Measurements from ENCODE around the gene COG2.
A peak's percentile ranks its signal among the peaks of the same experiment; 100 is the strongest.
"Not testable (repeated sequence)": the region's sequence is repeated elsewhere in the genome, so short reads cannot be mapped to it uniquely, and the experiment has no call there.

COG2 gene

GRCh38 chr1:230713915-230714764 is 71.9 kb downstream of the COG2 start, which contains the start of gene AGT:
Gene AGT, minus strand, starts transcription at chr1:230714122. Its CDS starts 3,299 bp downstream, at chr1:230710823.
- peak; percentile 83 for DNase-seq (ENCODE audit: low spot score)

- DNase-seq (ENCODE audit: low spot score): no peak
Measured at GRCh38 chr1:230715510-230715909, 73.2 kb downstream of the COG2 start.

DNA sequence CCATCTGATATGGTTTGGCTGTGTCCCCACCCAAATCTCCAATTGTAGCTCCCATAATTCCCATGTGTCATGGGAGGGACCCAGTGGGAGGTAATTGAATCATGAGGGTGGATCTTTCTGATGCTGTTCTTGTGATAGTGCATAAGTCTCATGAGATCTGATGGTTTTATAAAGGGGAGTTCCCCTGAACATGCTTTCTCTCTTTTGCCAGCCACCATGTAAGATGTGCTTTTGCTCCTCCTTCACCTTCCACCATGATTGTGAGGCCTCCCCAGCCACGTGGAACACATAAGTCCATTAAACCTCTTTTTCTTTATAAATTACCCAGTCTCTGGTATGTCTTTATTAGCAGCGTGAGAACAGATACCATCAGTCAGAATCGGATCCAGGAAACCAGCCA is 74.2 kb downstream of the COG2 start:
- DNase-seq (ENCODE audit: low spot score): not testable (repeated sequence)

- DNase-seq (ENCODE audit: low spot score): no peak
Measured at GRCh38 chr1:230717251-230717650, 75.0 kb downstream of the COG2 start.

- DNase-seq (ENCODE audit: low spot score): not testable (repeated sequence)
Measured at GRCh38 chr1:230721849-230722522, 79.7 kb downstream of the COG2 start.

GRCh38 chr1:230725256-230726012 is 83.2 kb downstream of the COG2 start:
- no peak for DNase-seq (ENCODE audit: low spot score)

DNA sequence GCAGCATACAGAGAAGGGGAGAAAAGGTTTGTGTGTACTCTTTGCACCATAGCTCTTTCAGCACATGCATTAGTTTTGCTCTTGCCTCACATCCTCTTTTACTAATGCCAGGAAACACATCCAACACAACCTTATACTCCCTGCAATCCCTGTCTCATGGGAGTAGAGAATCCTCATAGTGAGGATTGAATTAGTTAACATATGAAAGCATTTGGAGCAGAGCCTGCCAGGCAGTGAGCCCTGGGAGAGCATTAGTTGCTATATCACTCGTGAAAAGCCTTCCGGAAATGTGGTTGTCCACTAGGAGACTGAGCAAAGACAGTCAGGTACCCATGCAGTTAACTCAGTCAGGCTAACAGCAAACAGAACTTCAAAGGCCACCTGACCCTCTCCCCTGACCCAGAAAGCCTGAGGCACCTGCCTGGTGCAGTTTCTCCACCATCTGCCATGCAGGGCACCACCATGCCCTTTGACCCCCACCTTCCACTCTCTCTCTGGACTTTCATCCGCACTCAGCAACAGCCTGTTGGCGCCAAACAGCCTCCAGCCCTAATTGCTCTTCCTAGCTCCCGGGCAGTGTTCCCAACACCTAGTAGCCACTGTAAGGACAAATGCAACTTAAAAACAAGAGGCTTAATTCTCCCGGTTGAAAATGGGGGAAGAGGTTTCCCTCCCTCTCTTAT is 86.6 kb downstream of the COG2 start:
- DNase-seq (ENCODE audit: low spot score): no peak

GRCh38 chr1:230730977-230731376 is 88.7 kb downstream of the COG2 start:
- DNase-seq (ENCODE audit: low spot score): no peak

DNA sequence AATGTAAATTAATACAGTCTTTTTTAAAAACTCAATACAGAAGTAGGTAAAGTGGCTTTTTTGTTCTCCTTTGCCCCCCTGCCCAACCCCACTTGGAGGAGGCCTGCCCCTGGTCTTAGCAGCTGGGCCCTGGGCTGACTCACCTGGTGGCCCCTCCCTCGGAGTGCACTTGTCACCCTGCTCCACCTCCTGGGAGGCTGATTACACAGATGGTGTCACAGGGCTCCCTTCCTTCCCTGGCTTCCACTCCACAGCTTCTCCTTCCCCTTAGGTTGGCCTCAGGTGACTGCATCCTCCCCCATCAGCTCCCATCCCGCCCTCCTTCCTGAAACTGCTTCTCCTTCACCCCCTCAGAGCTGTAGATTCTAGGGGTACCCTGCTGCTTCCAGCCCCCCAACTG is 93.2 kb downstream of the COG2 start:
- no peak for DNase-seq (ENCODE audit: low spot score)

DNA sequence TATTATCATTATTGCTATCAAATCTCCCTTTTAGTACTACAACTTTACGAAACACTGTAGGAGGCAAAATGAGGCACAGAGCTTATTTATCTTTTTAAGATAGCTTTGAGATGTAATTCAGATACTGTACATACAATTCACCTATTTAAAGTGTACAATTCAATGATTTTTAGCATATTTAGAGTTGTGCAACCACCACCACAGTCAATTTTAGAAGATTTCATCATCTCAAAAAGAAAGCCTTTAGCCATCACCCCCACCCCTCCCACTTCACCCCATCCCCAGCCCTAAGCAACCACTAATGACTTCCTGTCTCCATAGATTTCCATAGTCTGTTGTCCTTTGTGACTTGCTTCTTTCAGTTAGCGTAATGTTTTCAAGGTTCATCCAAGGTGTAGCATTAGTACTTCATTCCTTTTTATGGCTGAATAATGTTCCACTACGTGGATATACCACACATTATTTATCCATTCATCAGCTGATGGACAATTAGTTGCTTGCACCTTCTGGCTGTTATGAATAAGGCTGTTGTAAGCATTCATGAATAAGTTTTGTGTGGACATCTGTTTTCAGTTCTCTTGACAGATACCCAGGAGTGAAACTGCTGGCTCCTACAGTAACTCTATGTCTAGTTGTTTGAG is 95.5 kb downstream of the COG2 start:
- no peak for DNase-seq (ENCODE audit: low spot score)

DNA sequence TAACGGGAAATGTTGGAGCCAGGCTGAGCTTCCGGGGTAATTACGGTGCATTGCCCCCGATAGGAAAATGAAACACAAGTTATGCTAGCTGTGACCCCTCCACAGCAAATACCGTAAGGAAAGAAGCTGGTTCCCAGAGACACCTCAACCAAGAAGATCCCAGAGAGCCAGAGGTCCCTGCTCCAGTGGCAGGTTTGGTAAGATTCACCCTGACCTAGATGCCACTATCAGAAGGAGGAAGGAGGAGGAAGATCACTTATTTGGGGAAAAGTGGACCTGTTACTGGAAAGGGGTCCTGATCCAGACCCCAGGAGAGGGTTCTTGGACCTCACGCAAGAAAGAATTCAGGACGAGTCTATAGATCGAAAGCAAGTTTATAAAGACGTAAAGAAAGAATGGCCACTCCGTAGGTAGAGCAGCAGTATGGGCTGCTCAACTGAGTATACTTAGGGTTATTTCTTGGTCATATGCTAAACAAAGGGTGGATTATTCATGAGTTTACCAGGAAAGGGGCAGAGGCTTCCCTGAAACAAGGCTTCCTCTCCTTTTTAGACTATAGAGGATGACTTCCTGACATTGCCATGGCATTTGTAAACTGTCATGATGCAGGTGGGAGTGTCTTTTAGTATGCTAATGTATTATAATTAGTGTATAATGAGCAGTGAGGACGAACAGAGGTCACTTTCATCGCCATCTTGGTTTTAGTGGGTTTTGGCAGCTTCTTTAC is 97.4 kb downstream of the COG2 start:
- DNase-seq (ENCODE audit: low spot score): no peak

Measured in putamen (tissue), 1 donor.